ENCODE measurements around the gene SGTA. TPM values are rescaled to one million over a fixed set of nuclear protein-coding genes. Genes with fewer than 3 reads are reported as not detected.

Gene SGTA
- total and polyA plus RNA-seq, 2 of the 13 experiments (the other 11 are each of a cell fraction or from before 2014, with no cell fraction given) = 43.9 to 47.4 TPM

DNA sequence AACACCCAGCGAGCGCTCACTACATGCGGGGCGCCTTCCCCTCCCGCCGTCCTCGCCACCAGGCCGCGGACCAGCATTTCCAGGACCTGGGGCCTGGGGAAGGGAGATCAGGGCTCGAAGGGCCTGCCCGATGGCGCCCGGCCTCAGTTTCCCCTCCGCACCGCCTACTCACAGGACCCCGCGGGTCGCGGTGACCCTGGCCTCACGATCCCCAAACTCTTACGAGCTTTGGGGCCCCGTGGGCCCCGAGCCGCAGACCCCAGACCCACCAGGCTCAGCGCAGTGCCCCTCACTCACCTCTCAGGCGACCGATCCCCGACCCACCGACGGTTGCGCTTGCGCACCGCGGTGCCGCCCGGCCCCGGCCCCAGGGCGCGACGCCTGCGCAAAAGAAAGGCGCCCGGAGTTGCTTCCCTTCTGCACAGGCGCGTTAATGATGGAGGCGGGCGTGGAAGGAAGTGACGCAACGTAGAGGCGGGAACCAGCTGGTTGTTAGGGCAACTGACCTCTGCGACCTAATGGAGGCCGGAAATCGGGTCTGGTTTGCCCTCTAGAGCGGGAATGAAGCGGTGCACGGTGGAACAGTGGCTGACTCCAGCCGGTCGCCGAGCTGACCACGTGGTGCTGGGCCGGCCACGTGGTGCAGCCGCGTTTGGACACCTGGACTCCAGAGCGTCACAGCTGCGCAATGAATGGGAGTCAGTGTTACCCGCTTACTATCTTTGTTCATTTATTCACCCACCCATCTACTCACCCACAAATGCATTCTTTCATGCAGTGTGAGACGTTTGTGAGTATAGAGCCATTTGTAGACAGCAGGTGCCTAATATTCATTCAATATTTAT lies at the start of gene SGTA (continued):
- 0 out of 4 replicates have a peak, but pooled peaks of 1 of the 2 experiments have one; percentile 46 for TF ChIP-seq REST (IDR thresholded peaks at IDR 0.05; ENCODE audit: borderline replicate concordance in 1 of 2, low read depth in 1 of 2, low read length in 2 of 2)
- 0 out of 2 replicates have a peak, but pooled peaks have one; percentile 42 for TF ChIP-seq ATF3 (CRISPR knock-in tag; IDR thresholded peaks at IDR 0.05)
- TF ChIP-seq ZNF597 (CRISPR knock-in tag; IDR thresholded peaks at IDR 0.05) = no peak
- TF ChIP-seq NFE2 (CRISPR knock-in tag; IDR thresholded peaks at IDR 0.05) = no peak
- TF ChIP-seq ZNF792 (CRISPR knock-in tag; IDR thresholded peaks at IDR 0.05) = peak; percentile 98
- peak; percentile 89 for TF ChIP-seq MED1 (CRISPR knock-in tag; IDR thresholded peaks at IDR 0.05)
- TF ChIP-seq ZNF777 (CRISPR knock-in tag; IDR thresholded peaks at IDR 0.05) = peak; percentile 96
- peak; percentile 98 for TF ChIP-seq GABPB1 (CRISPR knock-in tag; IDR thresholded peaks at IDR 0.05)
- no peak for TF ChIP-seq EZH2 (conservative IDR thresholded peaks at IDR 0.05; ENCODE audit: low read depth, low read length)
- TF ChIP-seq ZNF644 (CRISPR knock-in tag; IDR thresholded peaks at IDR 0.05; ENCODE audit: low read depth) = no peak
- no peak for TF ChIP-seq THYN1 (CRISPR knock-in tag; IDR thresholded peaks at IDR 0.05; ENCODE audit: borderline replicate concordance, low read depth)
- TF ChIP-seq, protein P1, sequence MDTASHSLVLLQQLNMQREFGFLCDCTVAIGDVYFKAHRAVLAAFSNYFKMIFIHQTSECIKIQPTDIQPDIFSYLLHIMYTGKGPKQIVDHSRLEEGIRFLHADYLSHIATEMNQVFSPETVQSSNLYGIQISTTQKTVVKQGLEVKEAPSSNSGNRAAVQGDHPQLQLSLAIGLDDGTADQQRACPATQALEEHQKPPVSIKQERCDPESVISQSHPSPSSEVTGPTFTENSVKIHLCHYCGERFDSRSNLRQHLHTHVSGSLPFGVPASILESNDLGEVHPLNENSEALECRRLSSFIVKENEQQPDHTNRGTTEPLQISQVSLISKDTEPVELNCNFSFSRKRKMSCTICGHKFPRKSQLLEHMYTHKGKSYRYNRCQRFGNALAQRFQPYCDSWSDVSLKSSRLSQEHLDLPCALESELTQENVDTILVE (CRISPR knock-in tag; IDR thresholded peaks at IDR 0.05) = peak; percentile 96
- peak; percentile 99 for TF ChIP-seq ZKSCAN8 (CRISPR knock-in tag; IDR thresholded peaks at IDR 0.05; ENCODE audit: borderline replicate concordance)
- TF ChIP-seq ELF1 (CRISPR knock-in tag; IDR thresholded peaks at IDR 0.05) = peak; percentile 84
- TF ChIP-seq ZNF577 (CRISPR knock-in tag; IDR thresholded peaks at IDR 0.05; ENCODE audit: borderline replicate concordance, low read depth) = no peak
- peak; percentile 94 for TF ChIP-seq SRY (CRISPR knock-in tag; IDR thresholded peaks at IDR 0.05)
- TF ChIP-seq ZNF639 (CRISPR knock-in tag; conservative IDR thresholded peaks at IDR 0.05) = peak; percentile 81; the same call in 1 of the 2 replicates
- peak; percentile 65 for TF ChIP-seq ZNF30 (CRISPR knock-in tag; IDR thresholded peaks at IDR 0.05)
- peak; percentile 73; the same call in 1 of the 2 replicates for TF ChIP-seq SALL2 (CRISPR knock-in tag; IDR thresholded peaks at IDR 0.05)

Measured in HepG2 (cell line).